ENCODE data around the gene NKAIN4.

The NKAIN4 gene

GRCh38 chr20:63291811-63292210, 37.5 kb upstream of the NKAIN4 start:
- H3K4me3 Mint-ChIP-seq: no peak overlapping the region
- H3K4me1 Mint-ChIP-seq: peaks cover 7% of the 10 kb centered on the region
- no peaks in the 10 kb centered on the region for H3K9me3 Mint-ChIP-seq
- H3K27ac Mint-ChIP-seq: no peak overlapping the region
- H3K36me3 Mint-ChIP-seq: no peaks in the 10 kb centered on the region
- peaks cover 3% of the 10 kb centered on the region for H3K27me3 Mint-ChIP-seq

DNA sequence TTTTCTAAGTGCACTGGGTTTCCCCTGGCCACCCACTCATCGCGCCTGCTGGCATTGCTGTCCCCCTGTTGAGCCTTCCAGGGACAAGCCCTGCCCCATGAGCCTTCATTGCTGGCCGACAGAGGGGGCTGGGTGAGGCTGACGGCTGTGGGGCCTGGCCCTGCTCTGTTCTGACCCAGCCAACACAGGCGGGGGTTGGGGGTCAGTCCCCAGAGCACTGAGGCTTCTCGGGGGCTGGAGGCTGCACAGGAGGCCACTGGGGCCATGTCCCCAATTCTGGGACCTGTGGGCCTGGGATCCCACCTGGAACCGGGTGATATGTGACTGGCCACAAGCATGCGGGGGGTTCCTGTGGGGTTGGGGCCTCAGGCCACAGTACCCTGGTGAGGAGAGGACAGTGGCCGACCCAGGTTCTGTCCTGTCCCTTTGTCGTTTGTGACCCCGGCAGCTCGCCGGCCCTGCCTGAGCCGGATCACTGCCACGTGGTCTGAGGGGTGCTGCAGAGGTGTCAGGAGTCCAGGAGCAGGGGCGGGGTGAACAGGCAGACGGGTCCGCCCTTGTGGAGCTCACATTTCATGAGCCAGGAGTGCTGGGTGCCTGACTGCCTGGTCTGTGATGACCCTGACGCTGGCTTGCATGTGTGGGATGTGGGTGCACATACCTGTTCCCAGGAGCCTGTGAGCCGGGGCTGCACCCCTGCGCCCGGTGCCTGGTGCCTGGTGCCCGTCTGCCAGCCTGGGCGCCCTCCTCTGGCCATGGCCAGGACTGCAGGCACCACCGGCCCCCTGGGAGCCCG, 36.6 kb upstream of the NKAIN4 start:
- Mint-ChIP-seq H3K27me3 (peaks cover 3% of the 10 kb centered on the region), H3K4me1 (peaks cover 7% of the 10 kb centered on the region), H3K9me3 (no peaks in the 10 kb centered on the region), H3K36me3 (no peaks in the 10 kb centered on the region), H3K27ac (no peak overlapping the region), H3K4me3 (no peak overlapping the region)

- Mint-ChIP-seq H3K4me1 (peaks cover 1% of the 10 kb centered on the region), H3K4me3 (no peak overlapping the region), H3K27me3 (peaks cover 2% of the 10 kb centered on the region), H3K27ac (no peak overlapping the region), H3K36me3 (no peaks in the 10 kb centered on the region), H3K9me3 (no peaks in the 10 kb centered on the region)
These were observed 35.9 kb upstream of the NKAIN4 start for GRCh38 chr20:63290136-63290676.

DNA sequence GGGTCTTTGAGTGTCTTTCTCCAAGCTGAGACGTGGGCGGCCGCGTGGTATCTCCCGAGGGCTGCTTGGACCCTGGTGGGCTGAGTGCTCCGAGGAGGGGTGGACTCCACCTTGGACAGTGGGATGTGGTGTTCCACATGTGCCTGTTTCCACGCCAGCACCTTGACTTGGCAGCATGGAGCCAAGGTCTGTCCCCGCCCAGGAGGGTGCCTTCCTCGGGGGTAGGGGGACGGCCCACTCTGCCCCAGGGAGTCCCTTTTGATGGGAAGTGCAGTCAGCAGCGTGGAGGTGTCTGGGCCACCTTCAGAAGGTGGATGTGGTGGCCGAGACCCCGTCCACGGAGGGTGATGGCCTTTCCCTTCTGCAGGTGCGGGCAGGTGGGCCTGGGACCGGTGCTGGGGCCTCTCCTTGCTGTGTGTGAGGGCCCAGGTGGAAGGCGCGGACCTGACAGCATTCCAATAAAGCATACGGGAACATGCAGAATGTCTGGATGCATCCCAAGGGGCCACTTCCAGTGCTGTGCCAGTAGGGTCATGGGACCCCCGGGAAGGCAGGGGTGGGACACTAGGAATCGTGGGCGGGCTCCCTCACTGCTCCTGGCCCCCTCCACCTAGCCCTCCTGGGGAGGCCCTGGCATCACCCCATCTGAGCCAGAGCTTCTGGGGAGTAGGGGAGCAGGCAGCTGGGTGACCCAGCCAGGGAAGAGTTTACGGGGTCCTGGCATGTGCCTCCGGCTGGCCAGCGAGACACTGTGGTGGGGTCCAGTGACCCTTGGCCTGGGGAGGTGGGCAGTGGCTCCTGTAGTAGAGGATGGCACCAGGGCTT, 35.3 kb upstream of the NKAIN4 start:
- Mint-ChIP-seq H3K27ac (no peak overlapping the region), H3K36me3 (no peaks in the 10 kb centered on the region), H3K27me3 (no peaks in the 10 kb centered on the region), H3K4me3 (no peak overlapping the region), H3K4me1 (no peaks in the 10 kb centered on the region), H3K9me3 (no peaks in the 10 kb centered on the region)

- H3K36me3 Mint-ChIP-seq: no peaks in the 10 kb centered on the region
- H3K4me1 Mint-ChIP-seq: no peaks in the 10 kb centered on the region
- H3K4me3 Mint-ChIP-seq: no peak overlapping the region
- no peak overlapping the region for H3K27ac Mint-ChIP-seq
- H3K9me3 Mint-ChIP-seq: no peaks in the 10 kb centered on the region
- H3K27me3 Mint-ChIP-seq: no peaks in the 10 kb centered on the region
These were observed 34.5 kb upstream of the NKAIN4 start for GRCh38 chr20:63288581-63289251.

GRCh38 chr20:63287697-63288580, 33.7 kb upstream of the NKAIN4 start:
- H3K4me1 Mint-ChIP-seq: no peaks in the 10 kb centered on the region
- no peaks in the 10 kb centered on the region for H3K27me3 Mint-ChIP-seq
- H3K9me3 Mint-ChIP-seq: no peaks in the 10 kb centered on the region
- H3K36me3 Mint-ChIP-seq: no peaks in the 10 kb centered on the region
- peak overlapping the region; percentile 30 for H3K27ac Mint-ChIP-seq
- H3K4me3 Mint-ChIP-seq: no peak overlapping the region

DNA sequence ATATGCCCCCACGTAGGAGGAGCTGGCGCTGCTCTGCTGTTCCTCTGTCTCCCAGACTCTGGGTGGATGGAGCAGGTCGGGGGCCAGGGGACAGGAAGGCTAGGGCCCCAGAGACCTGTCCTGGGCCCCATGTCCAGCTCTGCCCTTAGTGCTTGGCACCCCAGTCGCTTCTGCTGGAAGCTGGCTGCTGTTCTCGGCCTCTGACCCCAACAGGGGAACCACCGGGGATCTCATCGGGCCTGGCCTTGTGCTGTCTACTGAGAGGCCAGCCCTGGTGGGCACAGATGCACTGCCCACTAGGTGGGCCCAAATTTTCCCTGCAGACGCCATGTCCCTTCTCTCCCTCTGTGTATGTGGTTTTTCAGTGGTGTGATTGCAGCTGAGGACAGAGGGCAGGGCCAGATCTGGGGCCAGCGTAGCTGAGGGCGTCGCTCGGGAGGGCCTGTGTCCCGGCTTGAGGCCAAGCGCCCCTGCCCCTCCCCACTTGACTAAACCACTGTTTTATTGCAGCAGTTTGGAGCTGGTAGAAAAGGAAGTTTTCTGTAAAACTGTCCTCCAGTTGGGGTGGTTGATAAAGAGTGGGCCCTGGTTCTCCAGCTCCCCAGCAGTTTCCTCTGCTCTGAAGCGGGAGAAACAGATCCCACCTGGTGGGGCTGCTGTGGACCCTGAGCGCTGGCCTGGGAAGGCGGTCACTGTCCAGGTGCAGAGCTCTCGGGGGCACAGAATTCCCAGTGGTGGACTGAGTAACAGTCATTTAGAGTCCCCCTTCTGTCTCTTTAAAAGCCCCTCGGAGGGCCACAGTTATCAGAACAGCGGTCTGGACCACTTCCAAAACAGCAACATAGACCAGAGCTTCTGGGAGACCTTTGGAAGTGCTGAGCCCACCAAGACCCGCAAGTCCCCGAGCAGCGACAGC, 32.8 kb upstream of the NKAIN4 start:
- Mint-ChIP-seq H3K4me1 (no peaks in the 10 kb centered on the region), H3K9me3 (no peaks in the 10 kb centered on the region), H3K36me3 (no peaks in the 10 kb centered on the region), H3K27ac (peak overlapping the region; percentile 41), H3K4me3 (no peak overlapping the region), H3K27me3 (no peaks in the 10 kb centered on the region)

DNA sequence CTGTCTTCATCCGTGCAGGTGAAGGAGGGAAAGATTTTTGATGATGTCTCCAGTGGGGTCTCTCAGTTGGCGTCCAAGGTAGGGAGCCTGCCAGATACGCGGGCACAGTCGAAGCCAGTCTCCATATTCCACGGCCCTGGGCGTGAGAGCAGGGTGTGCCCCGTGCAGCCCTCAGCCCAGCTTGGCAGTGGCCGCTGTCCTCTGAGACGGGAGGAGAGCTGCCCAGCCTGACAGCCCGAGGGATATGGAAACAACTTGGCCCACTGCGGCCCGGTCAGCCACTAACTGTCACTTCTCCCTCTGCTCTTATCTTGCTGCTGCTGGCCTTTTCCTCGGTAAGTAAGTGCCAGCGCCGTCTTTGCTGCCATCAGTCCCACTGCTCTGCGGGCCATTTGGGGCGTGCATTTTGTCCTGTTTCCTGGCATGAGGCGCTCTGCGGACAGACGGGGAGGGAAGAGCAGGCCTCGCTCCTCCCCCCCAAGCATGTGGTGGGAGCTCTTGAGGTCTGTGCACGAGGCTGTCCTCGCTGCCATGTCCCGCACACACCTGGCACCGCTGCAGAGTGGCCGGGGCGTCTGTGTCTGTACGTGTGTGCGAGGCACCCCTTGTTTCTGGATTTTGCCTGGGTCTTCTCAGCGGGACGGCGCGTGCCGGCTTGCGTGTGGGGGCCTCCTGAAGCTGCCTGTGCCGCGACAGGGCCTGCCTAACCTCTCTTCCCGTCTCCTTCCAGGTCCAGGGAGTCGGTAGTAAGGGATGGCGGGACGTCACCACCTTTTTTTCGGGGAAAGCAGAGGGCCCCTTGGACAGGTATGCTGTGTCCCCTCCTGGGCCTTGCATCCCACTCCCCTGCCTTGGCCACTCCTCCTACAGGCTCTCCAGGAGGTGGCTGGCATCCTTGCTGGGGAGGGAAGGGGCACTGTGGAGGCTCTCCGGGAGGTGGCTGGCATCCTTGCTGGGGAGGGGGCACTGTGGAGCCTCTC, 31.7 kb upstream of the NKAIN4 start:
- Mint-ChIP-seq H3K36me3 (no peaks in the 10 kb centered on the region), H3K27ac (peak overlapping the region; percentile 55), H3K9me3 (no peaks in the 10 kb centered on the region), H3K4me3 (no peak overlapping the region), H3K4me1 (no peaks in the 10 kb centered on the region), H3K27me3 (no peaks in the 10 kb centered on the region)

DNA sequence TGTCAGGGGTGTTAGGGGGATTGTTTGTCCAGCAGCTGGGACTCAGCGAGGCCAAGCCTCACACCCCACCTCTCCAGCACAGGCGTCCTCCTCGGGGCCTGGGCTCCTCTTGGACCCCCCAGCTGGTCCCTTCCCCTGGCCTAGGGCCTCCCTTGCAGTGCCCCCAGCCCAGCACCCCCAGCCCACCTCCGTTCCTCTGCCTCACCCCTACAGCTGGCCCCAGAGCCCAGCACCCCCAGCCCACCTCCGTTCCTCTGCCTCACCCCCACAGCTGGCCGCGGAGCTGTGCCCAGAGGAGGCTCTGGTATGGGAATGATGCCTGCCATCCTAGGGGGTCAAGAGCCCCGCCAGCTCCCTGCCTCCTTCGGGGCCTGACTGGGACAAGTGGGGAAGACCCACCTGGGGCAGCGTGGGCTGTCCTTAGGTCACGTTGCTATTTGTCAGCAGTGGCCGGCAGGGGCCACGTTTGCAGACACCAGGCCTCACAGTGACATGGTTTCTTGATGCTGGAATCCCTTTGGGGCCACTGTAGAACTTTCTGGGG, 30.8 kb upstream of the NKAIN4 start:
- Mint-ChIP-seq H3K4me3 (no peak overlapping the region), H3K36me3 (no peaks in the 10 kb centered on the region), H3K4me1 (no peaks in the 10 kb centered on the region), H3K9me3 (no peaks in the 10 kb centered on the region), H3K27me3 (no peaks in the 10 kb centered on the region), H3K27ac (no peak overlapping the region)

GRCh38 chr20:63284544-63284949, 30.3 kb upstream of the NKAIN4 start:
- Mint-ChIP-seq H3K4me3 (peak overlapping the region; percentile 78), H3K27ac (peak overlapping the region; percentile 70), H3K4me1 (no peaks in the 10 kb centered on the region), H3K27me3 (no peaks in the 10 kb centered on the region), H3K9me3 (no peaks in the 10 kb centered on the region), H3K36me3 (no peaks in the 10 kb centered on the region)

DNA sequence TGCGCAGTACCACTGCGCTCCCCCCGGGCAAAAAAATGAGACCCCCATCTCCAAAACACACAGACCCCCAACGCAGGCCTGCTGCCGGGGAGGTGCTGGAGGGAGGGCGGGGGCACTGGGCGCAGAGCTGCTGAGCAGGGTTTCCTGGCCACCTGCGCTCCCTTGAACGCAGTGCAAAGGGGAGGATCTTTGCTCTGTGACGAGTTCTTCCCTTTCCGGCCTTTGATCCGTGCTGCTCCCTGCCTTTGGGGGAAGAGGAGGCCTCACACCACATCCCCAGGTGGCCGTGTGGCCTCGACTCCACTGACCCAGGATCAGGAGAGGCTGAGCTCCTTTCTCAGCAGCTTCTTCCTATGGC, 29.8 kb upstream of the NKAIN4 start:
- H3K27me3 Mint-ChIP-seq: no peaks in the 10 kb centered on the region
- H3K4me1 Mint-ChIP-seq: no peaks in the 10 kb centered on the region
- peak overlapping the region; percentile 46 for H3K27ac Mint-ChIP-seq
- H3K9me3 Mint-ChIP-seq: no peaks in the 10 kb centered on the region
- H3K4me3 Mint-ChIP-seq: peak overlapping the region; percentile 71
- H3K36me3 Mint-ChIP-seq: no peaks in the 10 kb centered on the region

GRCh38 chr20:63283397-63284082, 29.3 kb upstream of the NKAIN4 start:
- Mint-ChIP-seq H3K4me3 (peak overlapping the region; percentile 71), H3K9me3 (no peaks in the 10 kb centered on the region)

More at GRCh38 chr20:63283397-63284082, 29.3 kb upstream of the NKAIN4 start:
- Mint-ChIP-seq H3K4me1 (no peaks in the 10 kb centered on the region), H3K27me3 (no peaks in the 10 kb centered on the region), H3K27ac (peak overlapping the region; percentile 46), H3K36me3 (no peaks in the 10 kb centered on the region)

All from activated naive CD4-positive, alpha-beta T cell treated with anti-CD3 and anti-CD28 coated beads, Interleukin-2, amount 50 U/mL, for 24 hours (primary cell).